Activated naive CD8-positive, alpha-beta T cell treated with anti-CD3 and anti-CD28 coated beads, Interleukin-2, amount 50 U/mL, for 24 hours (primary cell): ENCODE results near the gene COBL.

Experiments used
- ATAC-seq: fragments of 150-1000 bp; cut with Tn5 transposase; one replicate; pipeline ENCODE4 v1.10.0; 2021
- DNase-seq: peaks from one replicate; pipeline ENCODE4 v3.0.0; 2021
- H3K27ac Mint-ChIP-seq: one replicate; pipeline ENCODE4 v1.8.0; 2021; ENCODE audit warnings: mild to moderate bottlenecking, mixed read lengths
- H3K27me3 Mint-ChIP-seq: one replicate; pipeline ENCODE4 v1.8.0; 2021; ENCODE audit warnings: mixed read lengths
- H3K36me3 Mint-ChIP-seq: one replicate; pipeline ENCODE4 v1.8.0; 2021; ENCODE audit warnings: low read depth, mixed read lengths
- H3K4me1 Mint-ChIP-seq: one replicate; pipeline ENCODE4 v1.8.0; 2021; ENCODE audit warnings: mixed read lengths
- H3K4me3 Mint-ChIP-seq: one replicate; pipeline ENCODE4 v1.8.0; 2021; ENCODE audit warnings: mild to moderate bottlenecking, moderate library complexity, mixed read lengths
- H3K9me3 Mint-ChIP-seq: one replicate; pipeline ENCODE4 v1.8.0; 2021; ENCODE audit warnings: mixed read lengths

COBL gene

DNA sequence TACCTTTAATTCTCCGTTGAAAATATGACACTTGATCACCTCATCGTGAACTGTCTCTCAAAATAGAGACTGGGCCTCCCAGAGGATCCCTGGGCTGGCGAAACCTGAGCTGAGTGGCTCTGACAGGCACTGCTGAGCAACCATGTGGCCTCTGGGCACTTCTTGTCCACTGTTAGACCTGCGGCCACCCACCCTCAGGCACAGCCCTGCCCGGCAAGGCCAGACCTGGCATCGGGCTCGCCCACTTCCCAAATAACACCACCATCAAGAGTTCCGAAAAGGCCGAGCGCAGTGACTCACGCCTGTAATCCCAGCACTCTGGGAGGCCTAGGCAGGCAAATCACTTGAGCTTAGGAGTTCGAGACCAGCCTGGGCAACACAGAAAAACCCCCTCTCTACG, 82.5 kb downstream of the COBL start:
- no peaks in the 10 kb centered on the region for H3K4me1 Mint-ChIP-seq
- no peaks in the 10 kb centered on the region for H3K9me3 Mint-ChIP-seq
- no peak overlapping the region for H3K27ac Mint-ChIP-seq
- no peak for ATAC-seq
- H3K27me3 Mint-ChIP-seq, result peaks cover 4% of the 10 kb centered on the region
- no peak overlapping the region for H3K4me3 Mint-ChIP-seq
- DNase-seq, result no peak
- H3K36me3 Mint-ChIP-seq, result no peaks in the 10 kb centered on the region

- H3K4me1 Mint-ChIP-seq, result no peaks in the 10 kb centered on the region
- DNase-seq (no peak), ATAC-seq (no peak)
- peaks cover 4% of the 10 kb centered on the region for H3K27me3 Mint-ChIP-seq
- H3K4me3 Mint-ChIP-seq, result no peak overlapping the region
- H3K36me3 Mint-ChIP-seq, result no peaks in the 10 kb centered on the region
- H3K27ac Mint-ChIP-seq, result no peak overlapping the region
- H3K9me3 Mint-ChIP-seq, result no peaks in the 10 kb centered on the region
Observed at GRCh38 chr7:51233374-51233773, 83.2 kb downstream of the COBL start.

- peaks cover 4% of the 10 kb centered on the region for H3K27me3 Mint-ChIP-seq
- no peaks in the 10 kb centered on the region for H3K36me3 Mint-ChIP-seq
- no peaks in the 10 kb centered on the region for H3K9me3 Mint-ChIP-seq
- ATAC-seq (no peak), DNase-seq (no peak)
- H3K4me1 Mint-ChIP-seq, result no peaks in the 10 kb centered on the region
- H3K4me3 Mint-ChIP-seq, result no peak overlapping the region
- no peak overlapping the region for H3K27ac Mint-ChIP-seq
Observed at GRCh38 chr7:51230723-51231122, 85.9 kb downstream of the COBL start.

DNA sequence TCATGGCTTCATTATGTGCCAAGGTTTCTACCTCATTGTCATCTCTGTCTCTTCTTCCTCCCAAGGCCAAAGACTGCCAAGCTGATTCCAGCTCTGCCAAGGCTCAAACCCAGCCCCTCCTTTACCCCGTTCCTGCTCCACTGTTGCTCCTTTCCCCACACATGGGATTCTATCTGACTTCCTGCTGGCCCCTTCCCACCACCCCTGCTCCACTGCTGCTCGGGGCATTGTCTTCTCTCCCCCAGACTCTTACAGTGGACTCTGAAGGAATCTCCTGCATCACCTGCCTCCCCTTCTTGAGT, 86.3 kb downstream of the COBL start:
- no peaks in the 10 kb centered on the region for H3K36me3 Mint-ChIP-seq
- H3K27ac Mint-ChIP-seq, result no peak overlapping the region
- H3K9me3 Mint-ChIP-seq, result no peaks in the 10 kb centered on the region
- no peak overlapping the region for H3K4me3 Mint-ChIP-seq
- DNase-seq (no peak), ATAC-seq (no peak)
- no peaks in the 10 kb centered on the region for H3K4me1 Mint-ChIP-seq
- peaks cover 4% of the 10 kb centered on the region for H3K27me3 Mint-ChIP-seq

DNA sequence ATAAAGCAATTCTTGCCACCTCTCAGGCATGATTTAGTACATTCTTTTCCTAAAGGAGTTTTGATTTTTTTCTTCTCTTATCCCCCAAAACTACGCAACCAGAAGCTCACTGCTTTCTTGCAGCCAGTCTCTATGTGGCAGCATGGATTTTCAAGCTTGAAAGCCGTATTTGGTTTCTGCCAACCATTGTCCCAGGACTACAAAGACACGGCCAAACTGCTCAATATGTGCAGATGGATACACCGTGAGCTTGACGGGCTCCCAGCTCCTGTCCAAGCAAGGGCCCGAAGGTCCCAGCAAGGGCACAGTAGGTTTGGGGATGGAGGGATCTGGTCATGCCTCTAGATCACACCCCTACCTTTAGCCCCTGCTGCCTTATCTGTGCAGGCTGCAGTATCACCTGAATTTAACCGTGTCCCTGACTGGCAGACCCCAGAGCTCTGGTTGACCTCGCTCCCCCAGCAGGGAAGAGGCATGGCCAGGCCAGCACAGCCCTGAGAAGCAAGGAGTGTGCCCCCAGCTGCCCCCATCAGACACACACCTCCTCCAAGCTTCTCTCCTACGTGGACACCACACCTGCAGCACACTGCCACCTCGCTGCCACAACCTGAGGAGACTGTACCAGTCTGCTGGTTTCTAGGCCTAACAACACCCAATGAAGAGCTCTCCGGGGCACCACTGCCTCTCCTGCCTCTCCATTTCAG, 86.8 kb downstream of the COBL start:
- H3K4me1 Mint-ChIP-seq, result no peaks in the 10 kb centered on the region
- no peaks in the 10 kb centered on the region for H3K9me3 Mint-ChIP-seq
- H3K36me3 Mint-ChIP-seq, result no peaks in the 10 kb centered on the region
- H3K27ac Mint-ChIP-seq, result no peak overlapping the region
- no peak overlapping the region for H3K4me3 Mint-ChIP-seq
- ATAC-seq (no peak), DNase-seq (no peak)
- peaks cover 4% of the 10 kb centered on the region for H3K27me3 Mint-ChIP-seq

GRCh38 chr7:51229106-51229537, 87.5 kb downstream of the COBL start:
- no peak overlapping the region for H3K27ac Mint-ChIP-seq
- no peak for ATAC-seq
- no peaks in the 10 kb centered on the region for H3K9me3 Mint-ChIP-seq
- no peak overlapping the region for H3K4me3 Mint-ChIP-seq
- no peaks in the 10 kb centered on the region for H3K36me3 Mint-ChIP-seq
- peaks cover 4% of the 10 kb centered on the region for H3K27me3 Mint-ChIP-seq
- no peak for DNase-seq
- H3K4me1 Mint-ChIP-seq, result no peaks in the 10 kb centered on the region

DNA sequence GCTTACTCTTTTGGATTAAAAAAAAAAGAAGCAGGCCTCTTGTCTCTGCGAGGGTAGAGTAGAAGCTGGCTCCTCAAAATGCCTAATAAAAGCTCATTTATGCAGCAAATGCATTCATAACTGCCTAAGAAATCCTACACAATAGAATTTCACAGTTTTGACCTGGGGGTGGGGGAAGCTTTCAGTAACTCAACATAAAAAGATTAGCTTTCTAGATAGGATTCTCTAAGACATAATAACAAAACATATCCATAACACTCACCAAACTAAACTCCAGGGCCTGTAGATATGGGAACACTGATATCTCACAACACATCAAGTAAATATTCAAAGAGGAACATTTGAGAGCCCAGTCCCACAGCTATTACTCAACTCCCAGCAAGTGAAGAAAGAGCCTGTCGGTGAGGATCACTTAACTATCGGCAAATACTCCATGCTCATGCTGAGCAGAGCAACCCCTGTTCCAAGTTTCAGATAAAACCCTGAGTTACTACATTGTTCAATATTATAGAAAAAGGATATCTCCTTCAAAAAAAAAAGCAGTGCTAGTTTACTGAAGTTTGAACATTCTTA, 88.1 kb downstream of the COBL start:
- no peak overlapping the region for H3K27ac Mint-ChIP-seq
- H3K4me1 Mint-ChIP-seq, result no peaks in the 10 kb centered on the region
- no peaks in the 10 kb centered on the region for H3K36me3 Mint-ChIP-seq
- DNase-seq (no peak), ATAC-seq (no peak)
- H3K27me3 Mint-ChIP-seq, result peaks cover 4% of the 10 kb centered on the region
- no peaks in the 10 kb centered on the region for H3K9me3 Mint-ChIP-seq
- no peak overlapping the region for H3K4me3 Mint-ChIP-seq

DNA sequence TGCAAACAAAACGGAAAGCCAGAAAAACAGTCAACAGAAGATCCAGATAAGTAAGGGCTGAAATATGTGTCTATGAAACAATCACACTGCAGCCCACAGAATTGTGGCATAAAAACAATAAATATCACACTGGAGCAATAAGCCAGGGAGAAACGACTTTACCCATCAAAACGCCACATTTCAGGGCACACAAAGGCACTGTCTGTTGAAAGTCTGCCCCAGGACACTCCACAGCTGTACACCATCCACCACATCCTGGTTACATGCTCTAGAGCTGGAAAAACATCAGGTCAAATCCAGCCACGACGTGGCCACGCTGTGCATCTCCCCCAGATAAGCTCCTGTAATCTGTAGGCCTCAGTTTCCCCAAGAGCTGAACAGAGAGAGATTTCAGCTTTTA, 88.7 kb downstream of the COBL start:
- H3K36me3 Mint-ChIP-seq, result no peaks in the 10 kb centered on the region
- ATAC-seq (no peak), DNase-seq (no peak)
- H3K27me3 Mint-ChIP-seq, result peaks cover 4% of the 10 kb centered on the region
- H3K4me1 Mint-ChIP-seq, result no peaks in the 10 kb centered on the region
- no peak overlapping the region for H3K27ac Mint-ChIP-seq
- no peaks in the 10 kb centered on the region for H3K9me3 Mint-ChIP-seq
- H3K4me3 Mint-ChIP-seq, result no peak overlapping the region

DNA sequence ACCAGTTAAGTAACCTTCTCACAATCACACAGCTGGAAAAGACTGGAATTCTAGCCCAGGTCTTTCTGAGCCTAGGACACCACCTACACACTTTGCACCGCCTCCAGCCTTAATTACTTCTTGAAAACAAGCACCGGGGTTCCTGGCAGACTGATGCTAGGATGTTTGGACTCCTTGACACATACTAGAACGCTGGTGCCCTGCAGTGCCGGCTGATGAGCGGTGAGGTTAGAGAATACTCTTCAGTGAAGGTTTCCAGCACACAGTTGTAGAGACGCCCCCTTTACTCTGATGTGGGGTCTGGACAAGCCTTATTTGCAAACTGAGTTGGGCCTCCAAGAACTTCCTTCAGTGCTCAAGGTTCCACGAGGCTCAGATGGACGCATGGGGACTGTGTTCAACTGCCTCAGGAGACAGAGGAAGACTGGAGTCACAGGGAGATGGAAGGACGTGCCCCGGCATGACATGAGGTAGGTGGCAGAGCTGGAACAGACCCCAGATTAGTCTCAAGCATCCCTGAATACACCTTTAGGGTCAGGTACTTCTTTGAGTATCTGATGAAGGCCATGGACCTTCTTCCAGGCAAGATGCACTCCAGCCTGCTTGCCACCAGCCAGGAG, 89.6 kb downstream of the COBL start:
- DNase-seq (no peak), ATAC-seq (no peak)
- Mint-ChIP-seq H3K4me1 (no peaks in the 10 kb centered on the region), H3K27me3 (peaks cover 4% of the 10 kb centered on the region), H3K27ac (no peak overlapping the region), H3K36me3 (no peaks in the 10 kb centered on the region), H3K4me3 (no peak overlapping the region), H3K9me3 (no peaks in the 10 kb centered on the region)

DNA sequence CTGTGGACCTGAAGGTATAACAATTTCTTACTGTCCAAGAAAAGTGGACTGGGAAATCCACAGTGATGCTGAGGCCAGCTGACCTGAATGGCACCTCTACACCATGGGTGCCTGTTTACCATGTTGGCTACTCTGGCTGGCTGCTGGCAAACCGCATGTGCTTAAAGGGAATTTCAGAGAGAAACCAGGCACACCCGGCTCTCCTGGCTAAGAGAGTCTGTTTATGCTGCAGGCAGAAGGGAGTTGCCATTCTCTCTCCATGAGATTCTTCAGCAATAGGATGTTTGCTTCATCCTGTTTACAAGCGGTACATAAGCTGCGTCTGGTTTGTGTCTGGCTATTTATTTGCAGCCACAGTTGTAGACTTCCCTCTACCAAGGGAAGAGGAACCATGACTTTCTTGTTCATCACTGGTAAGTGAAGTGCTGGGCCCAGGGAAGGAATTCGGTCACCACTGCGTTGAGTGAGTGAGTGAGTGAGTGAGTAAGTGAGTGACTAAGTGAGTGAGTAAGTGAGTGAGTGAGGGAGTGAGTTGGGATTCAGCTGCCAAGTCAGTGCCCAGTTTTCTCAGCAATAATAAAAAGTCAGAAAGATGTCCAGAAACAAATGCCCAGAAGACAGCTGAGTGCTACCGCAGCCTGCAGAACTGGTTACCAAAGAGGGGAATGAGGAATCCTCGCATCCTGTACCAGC, 90.4 kb downstream of the COBL start:
- Mint-ChIP-seq H3K4me3 (no peak overlapping the region), H3K4me1 (no peaks in the 10 kb centered on the region), H3K27me3 (peaks cover 4% of the 10 kb centered on the region), H3K36me3 (no peaks in the 10 kb centered on the region), H3K9me3 (no peaks in the 10 kb centered on the region), H3K27ac (no peak overlapping the region)
- ATAC-seq (no peak), DNase-seq (no peak)

DNA sequence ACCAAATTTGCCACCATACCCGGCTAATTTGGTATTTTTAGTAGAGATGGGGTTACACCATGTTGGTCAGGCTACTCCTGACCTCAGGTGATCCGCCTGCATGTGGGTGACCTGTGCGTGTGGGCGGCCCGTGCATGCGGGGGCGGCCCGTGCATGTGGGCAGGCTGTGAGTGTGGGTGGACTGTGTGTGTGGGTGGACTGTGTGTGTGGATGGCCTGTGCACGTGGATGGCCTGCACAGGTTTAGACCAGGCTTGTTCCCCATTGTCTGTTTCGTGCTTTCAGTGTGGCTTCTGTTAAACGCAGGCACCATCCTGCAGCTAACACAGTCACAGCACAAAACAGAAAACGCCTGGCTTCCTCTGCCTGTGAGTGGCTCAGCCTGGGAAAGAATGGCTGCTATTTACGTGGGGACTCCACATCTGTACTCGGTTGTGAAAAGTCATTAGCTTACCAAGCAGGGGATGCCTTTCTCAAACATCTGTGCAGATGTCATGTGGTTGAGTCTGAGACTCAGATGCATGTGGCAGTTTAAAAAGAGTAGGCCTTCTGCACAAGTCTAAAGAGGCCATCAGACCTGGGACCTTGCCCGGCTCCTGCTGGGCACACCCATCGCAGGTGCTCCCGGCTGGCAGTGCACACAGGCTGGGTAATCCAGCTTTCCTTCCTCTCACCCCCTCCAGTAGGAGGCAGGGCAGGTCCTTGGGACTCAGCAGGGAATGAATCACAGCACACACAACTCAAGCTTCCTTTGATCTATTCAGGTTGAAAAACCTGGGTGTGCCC, 91.6 kb downstream of the COBL start:
- Mint-ChIP-seq H3K9me3 (no peaks in the 10 kb centered on the region), H3K27me3 (no peaks in the 10 kb centered on the region), H3K4me3 (no peak overlapping the region), H3K4me1 (no peaks in the 10 kb centered on the region), H3K27ac (no peak overlapping the region), H3K36me3 (no peaks in the 10 kb centered on the region)
- no peak for ATAC-seq
- DNase-seq, result no peak

DNA sequence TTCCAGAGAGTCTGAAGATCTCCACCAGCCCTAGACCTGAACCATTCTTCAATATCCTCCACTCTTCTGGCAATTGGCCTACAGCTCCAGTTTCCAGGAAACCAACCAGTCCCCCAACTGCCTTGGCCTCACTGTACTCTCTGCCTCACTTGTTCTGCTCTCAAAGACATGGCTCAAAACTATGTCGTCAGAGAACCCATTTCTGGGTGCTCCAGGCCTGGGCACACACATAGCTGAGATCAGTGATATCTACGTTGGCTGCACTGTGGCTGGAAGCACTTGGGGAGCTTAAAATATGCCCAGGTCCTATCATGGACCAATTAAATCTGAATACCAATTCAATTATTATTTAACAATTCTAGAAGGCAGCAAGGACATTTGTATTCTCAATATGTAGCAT, 93.1 kb downstream of the COBL start:
- H3K4me1 Mint-ChIP-seq, result no peaks in the 10 kb centered on the region
- no peak for DNase-seq

DNA sequence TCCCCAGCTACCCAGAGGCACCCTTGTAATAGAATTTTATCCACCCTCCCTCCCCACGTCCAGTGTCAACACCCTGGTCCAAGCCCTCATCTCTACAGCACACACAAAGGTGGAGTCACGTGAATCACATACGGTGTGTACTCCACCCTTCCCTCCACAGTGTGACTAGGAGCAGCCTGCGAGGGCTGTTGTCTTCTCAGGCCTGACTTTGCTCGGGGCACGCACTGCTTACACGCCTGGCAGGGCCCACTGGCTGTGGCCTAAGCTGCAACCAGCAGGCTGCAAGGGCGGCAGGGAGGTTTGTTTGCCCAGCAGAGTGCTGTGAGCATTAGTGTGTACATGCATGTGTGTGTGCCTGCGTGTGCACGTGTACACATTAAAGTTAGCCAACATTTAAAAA, 93.7 kb downstream of the COBL start:
- Mint-ChIP-seq H3K36me3 (no peaks in the 10 kb centered on the region), H3K9me3 (no peaks in the 10 kb centered on the region), H3K4me1 (no peaks in the 10 kb centered on the region), H3K27me3 (no peaks in the 10 kb centered on the region), H3K4me3 (no peak overlapping the region), H3K27ac (no peak overlapping the region)
- DNase-seq (no peak), ATAC-seq (no peak)

More for the DNA sequence above, 93.1 kb downstream of the COBL start:
- H3K36me3 Mint-ChIP-seq, result no peaks in the 10 kb centered on the region
- no peaks in the 10 kb centered on the region for H3K9me3 Mint-ChIP-seq
- H3K4me3 Mint-ChIP-seq, result no peak overlapping the region
- no peaks in the 10 kb centered on the region for H3K27me3 Mint-ChIP-seq
- no peak overlapping the region for H3K27ac Mint-ChIP-seq
- ATAC-seq, result no peak

DNA sequence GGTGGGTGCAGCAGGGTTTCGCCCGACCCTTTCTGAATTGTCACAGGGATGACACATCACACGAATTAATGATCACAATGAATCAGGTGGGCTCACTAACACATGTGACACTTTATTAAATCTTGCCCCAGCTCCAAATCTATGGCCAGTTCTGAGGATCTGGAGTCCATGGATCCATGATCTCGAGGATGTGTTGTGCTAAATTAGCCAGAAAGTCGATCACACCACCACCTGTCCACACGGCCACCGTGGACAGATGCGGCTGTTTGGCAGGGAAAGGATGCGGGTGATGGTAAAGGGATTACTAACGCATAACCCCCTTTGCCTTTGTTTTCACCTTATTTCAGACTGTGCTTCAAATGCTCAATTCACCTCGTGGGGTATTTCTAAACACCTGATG, 96.4 kb downstream of the COBL start:
- ATAC-seq, result no peak
- no peaks in the 10 kb centered on the region for H3K4me1 Mint-ChIP-seq
- no peaks in the 10 kb centered on the region for H3K36me3 Mint-ChIP-seq
- H3K4me3 Mint-ChIP-seq, result no peak overlapping the region
- H3K9me3 Mint-ChIP-seq, result no peaks in the 10 kb centered on the region
- H3K27ac Mint-ChIP-seq, result no peak overlapping the region
- H3K27me3 Mint-ChIP-seq, result no peaks in the 10 kb centered on the region
- no peak for DNase-seq
